ENCODE results near the gene NFATC4. TPM values are rescaled to one million over a fixed set of nuclear protein-coding genes. Genes with fewer than 3 reads are reported as not detected.

The NFATC4 gene
- total RNA-seq, 1 experiment from 2014 or later: 7.6 TPM

- TF ChIP-seq SRF (IDR thresholded peaks at IDR 0.05; ENCODE audit: low read depth) (no peak), YY1 (IDR thresholded peaks at IDR 0.05; ENCODE audit: extremely low read depth, insufficient replicate concordance, low read depth, low read length) (no peak), POLR2A (IDR thresholded peaks at IDR 0.05; ENCODE audit: borderline replicate concordance, extremely low read depth, insufficient read depth, insufficient read length) (no peak), EZH2 (IDR thresholded peaks at IDR 0.05) (no peak), ATF3 (IDR thresholded peaks at IDR 0.05) (no peak)
Observed at GRCh38 chr14:24347134-24347533, 20.9 kb upstream of the NFATC4 start (continued).

GRCh38 chr14:24348186-24348585 is 19.8 kb upstream of the NFATC4 start:
- H3K9ac ChIP-seq (ENCODE audit: low read length): no peak overlapping the region
- H3K9me3 ChIP-seq (ENCODE audit: control insufficient read depth in 1 of 2, insufficient read depth in 1 of 2, low read depth in 1 of 2, low read length in 2 of 2): no peaks in the 10 kb centered on the region
- no peak overlapping the region for H3K4me3 ChIP-seq (replicated peaks in 1 of 2; ENCODE audit: low read depth in 1 of 2, low read length in 2 of 2)
- no peaks in the 10 kb centered on the region for H3K9me2 ChIP-seq (ENCODE audit: insufficient read depth)
- ATAC-seq (no peak), DNase-seq (ENCODE audit: low read depth, low spot score) (no peak)
- no peaks in the 10 kb centered on the region for H4K20me1 ChIP-seq (ENCODE audit: insufficient read depth)
- TF ChIP-seq SRF (IDR thresholded peaks at IDR 0.05; ENCODE audit: low read depth) (no peak), MAX (IDR thresholded peaks at IDR 0.05) (no peak), ATF3 (IDR thresholded peaks at IDR 0.05) (no peak), SP1 (IDR thresholded peaks at IDR 0.05; ENCODE audit: low read depth) (no peak), JUND (IDR thresholded peaks at IDR 0.05) (no peak)
- no peak overlapping the region for H3K4me2 ChIP-seq (ENCODE audit: low read length)
- H3K36me3 ChIP-seq (ENCODE audit: control insufficient read depth in 1 of 2, insufficient read depth in 2 of 2, low read length in 2 of 2): no peaks in the 10 kb centered on the region
- H3K4me1 ChIP-seq (ENCODE audit: control insufficient read depth in 1 of 2, insufficient read depth in 2 of 2, low read length in 2 of 2): peaks cover 0 to 5% of the 10 kb centered on the region in 2 experiments; a peak in 1 of 4 replicates
- ChIA-PET CTCF (interaction anchor here (0.7 to 0.9 kb wide), 3 partner anchors 14 to 83 kb away, joined by 3 to 5 read pairs (median 3); no protein-coding TSS in a partner anchor), RAD21 (ENCODE audit: low non-redundant PET in 1 of 2, low total read pairs in 2 of 2, uncharacterized antibody in 2 of 2, unreplicated experiment in 2 of 2) (no interaction called here), POLR2A (no interaction called here)
- no peaks in the 10 kb centered on the region for H3K27me3 ChIP-seq (ENCODE audit: insufficient read depth, low read length)
- H3K27ac ChIP-seq (ENCODE audit: low read depth, low read length): no peak overlapping the region
- no peak overlapping the region for H2AFZ ChIP-seq (ENCODE audit: low read depth, low read length, poor library complexity, severe bottlenecking)
- no TSS peak for BruUV-seq (replicated peaks)
- H3K79me2 ChIP-seq (ENCODE audit: insufficient read depth, low read length): no peaks in the 10 kb centered on the region
- intact Hi-C loops (cut with micrococcal nuclease): no loop called here

GRCh38 chr14:24349742-24350141 is 18.2 kb upstream of the NFATC4 start:
- Histone ChIP-seq H3K27me3 (ENCODE audit: insufficient read depth, low read length) (no peaks in the 10 kb centered on the region), H2AFZ (ENCODE audit: low read depth, low read length, poor library complexity, severe bottlenecking) (no peak overlapping the region), H3K4me3 (replicated peaks in 1 of 2; ENCODE audit: low read depth in 1 of 2, low read length in 2 of 2) (no peak overlapping the region), H3K4me2 (ENCODE audit: low read length) (no peak overlapping the region), H3K4me1 (ENCODE audit: control insufficient read depth in 1 of 2, insufficient read depth in 2 of 2, low read length in 2 of 2) (peaks cover 5 to 17% of the 10 kb centered on the region in 2 experiments; a peak in 3 of 4 replicates), H3K9ac (ENCODE audit: low read length) (no peak overlapping the region), H3K27ac (ENCODE audit: low read depth, low read length) (no peak overlapping the region), H4K20me1 (ENCODE audit: insufficient read depth) (no peaks in the 10 kb centered on the region), H3K9me2 (ENCODE audit: insufficient read depth) (no peaks in the 10 kb centered on the region), H3K79me2 (ENCODE audit: insufficient read depth, low read length) (no peaks in the 10 kb centered on the region), H3K36me3 (ENCODE audit: control insufficient read depth in 1 of 2, insufficient read depth in 2 of 2, low read length in 2 of 2) (no peaks in the 10 kb centered on the region), H3K9me3 (ENCODE audit: control insufficient read depth in 1 of 2, insufficient read depth in 1 of 2, low read depth in 1 of 2, low read length in 2 of 2) (no peaks in the 10 kb centered on the region)
- ATAC-seq: no peak
- no TSS peak for BruUV-seq (replicated peaks)
- POLR2A ChIA-PET: no interaction called here
- DNase-seq (ENCODE audit: low read depth, low spot score): no peak
- intact Hi-C loops (cut with micrococcal nuclease): no loop called here
- CTCF ChIA-PET: no interaction called here
- no peak for TF ChIP-seq CEBPB (IDR thresholded peaks at IDR 0.05; ENCODE audit: low read depth)
- TF ChIP-seq POLR2A (IDR thresholded peaks at IDR 0.05; ENCODE audit: borderline replicate concordance, extremely low read depth, insufficient read depth, insufficient read length): no peak
- TF ChIP-seq ZNF274 (IDR thresholded peaks at IDR 0.05; ENCODE audit: low read depth, low read length): no peak
- no peak for TF ChIP-seq RAD21 (IDR thresholded peaks at IDR 0.05; ENCODE audit: low read depth)
- no peak for TF ChIP-seq MAX (IDR thresholded peaks at IDR 0.05)
- no peak for TF ChIP-seq CTCF (IDR thresholded peaks at IDR 0.05 in 2 of 3, conservative IDR thresholded peaks at IDR 0.05 in 1 of 3; ENCODE audit: borderline replicate concordance in 1 of 3, insufficient read depth in 1 of 3, low read depth in 2 of 3, low read length in 2 of 3)
- TF ChIP-seq EGR1 (IDR thresholded peaks at IDR 0.05; ENCODE audit: low read depth): no peak
- no peak for TF ChIP-seq SP1 (IDR thresholded peaks at IDR 0.05; ENCODE audit: low read depth)
- no peak for TF ChIP-seq SRF (IDR thresholded peaks at IDR 0.05; ENCODE audit: low read depth)
- RAD21 ChIA-PET (ENCODE audit: low non-redundant PET in 1 of 2, low total read pairs in 2 of 2, uncharacterized antibody in 2 of 2, unreplicated experiment in 2 of 2): no interaction called here
